ENCODE data around the gene PAK1.

DNA sequence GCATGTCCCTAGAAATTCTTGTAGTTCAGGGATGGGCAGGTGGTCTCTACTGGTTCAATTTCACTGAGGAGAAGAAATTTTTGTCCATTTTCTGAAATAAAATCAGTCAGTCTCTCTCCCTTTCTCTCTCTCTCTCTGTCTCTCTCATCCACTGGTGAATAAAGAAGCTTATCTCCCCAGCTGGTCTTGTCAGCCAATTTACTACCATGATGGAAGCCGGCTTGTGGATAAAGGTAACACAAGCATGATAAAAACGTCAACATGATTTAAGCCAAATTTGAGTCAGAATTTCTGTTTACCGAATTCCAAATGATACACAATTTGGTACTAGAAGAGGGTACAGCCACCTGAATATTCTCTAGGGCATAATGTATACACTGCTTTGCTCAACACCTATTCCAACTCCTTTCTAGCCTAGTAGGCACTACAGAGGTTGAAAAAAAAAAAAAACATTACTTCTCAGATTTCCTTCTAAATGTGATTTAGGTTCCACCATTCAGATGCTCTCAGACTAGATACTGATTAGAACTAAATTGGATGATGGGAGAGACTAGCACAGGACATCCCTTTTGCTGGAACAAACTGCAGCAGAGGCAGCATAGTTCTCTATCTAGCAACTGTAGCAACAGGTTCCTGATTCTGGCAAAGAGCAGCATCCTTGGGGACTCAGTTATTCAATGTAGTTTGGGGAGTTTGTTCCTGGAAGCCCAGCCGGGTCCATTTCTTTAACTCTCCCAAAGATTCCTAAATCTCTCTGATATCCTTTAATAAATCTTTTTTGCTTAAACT is 18.8 kb downstream of the PAK1 start:
- TF ChIP-seq POLR2A (IDR thresholded peaks at IDR 0.05) (no peak), CTCF (IDR thresholded peaks at IDR 0.05) (no peak)
